Mesendoderm (in vitro differentiated cells): ENCODE data around the gene RFX1.

ENCODE experiments used
- DNase-seq: peaks from one replicate; pipeline ENCODE4 v3.0.0; 2013
- H2AK5ac ChIP-seq: 2 replicates; pipeline ENCODE4 v1.6.1; 2013; ENCODE audit warnings: low read length, inconsistent platforms
- H2BK120ac ChIP-seq: 2 replicates; pipeline ENCODE4 v1.6.1; 2013; ENCODE audit warnings: low read depth, mild to moderate bottlenecking, low read length, moderate library complexity, mixed read lengths
- H2BK15ac ChIP-seq: replicated peaks from 2 replicates; pipeline ENCODE4 v1.6.1; 2013; ENCODE audit warnings: low read depth, mild to moderate bottlenecking, moderate library complexity
- H2BK5ac ChIP-seq: 2 replicates; pipeline ENCODE4 v1.6.1; 2013; ENCODE audit warnings: low read length, inconsistent platforms
- H3K18ac ChIP-seq: 2 replicates; pipeline ENCODE4 v1.6.1; 2013; ENCODE audit warnings: mild to moderate bottlenecking, low read length, mixed read lengths
- H3K23ac ChIP-seq: one replicate; pipeline ENCODE4 v1.6.1; 2013; ENCODE audit warnings: low read length
- H3K27ac ChIP-seq: 2 replicates; pipeline ENCODE4 v1.5.1; 2013; ENCODE audit warnings: low read depth, mild to moderate bottlenecking, inconsistent platforms, low read length, moderate library complexity
- H3K27me3 ChIP-seq: 2 replicates; pipeline ENCODE4 v1.6.1; 2013; ENCODE audit warnings: low read length, control low read depth, mild to moderate bottlenecking, inconsistent platforms; ENCODE audit not compliant: insufficient read depth, poor library complexity
- H3K36me3 ChIP-seq: 2 replicates; pipeline ENCODE4 v1.6.1; 2013; ENCODE audit warnings: low read length, inconsistent platforms; ENCODE audit not compliant: control insufficient read depth, insufficient read depth
- H3K4ac ChIP-seq: one replicate; pipeline ENCODE4 v1.6.1; 2013; ENCODE audit warnings: low read depth, mild to moderate bottlenecking, low read length, moderate library complexity
- H3K4me1 ChIP-seq: 2 replicates; pipeline ENCODE4 v1.6.1; 2013; ENCODE audit warnings: low read depth, low read length, inconsistent platforms; ENCODE audit not compliant: control insufficient read depth
- H3K4me2 ChIP-seq: 2 replicates; pipeline ENCODE4 v1.6.1; 2013; ENCODE audit warnings: low read length
- H3K4me3 ChIP-seq: 2 replicates; pipeline ENCODE4 v1.5.1; 2013; ENCODE audit warnings: mild to moderate bottlenecking, low read length
- H3K56ac ChIP-seq: one replicate; pipeline ENCODE4 v1.6.1; 2013; ENCODE audit warnings: low read length
- H3K79me1 ChIP-seq: 2 replicates; pipeline ENCODE4 v1.6.1; 2013; ENCODE audit warnings: low read length, inconsistent platforms
- H3K79me2 ChIP-seq: 2 replicates; pipeline ENCODE4 v1.6.1; 2013; ENCODE audit warnings: mild to moderate bottlenecking, low read length; ENCODE audit not compliant: control insufficient read depth, insufficient read depth
- H3K9ac ChIP-seq: 2 replicates; pipeline ENCODE4 v1.6.1; 2013; ENCODE audit warnings: low read length, inconsistent platforms
- H4K5ac ChIP-seq: one replicate; pipeline ENCODE4 v1.6.1; 2013; ENCODE audit warnings: low read length
- H4K8ac ChIP-seq: one replicate; pipeline ENCODE4 v1.6.1; 2013; ENCODE audit warnings: low read depth, mild to moderate bottlenecking, control low read depth, low read length, moderate library complexity
- WGBS: extraction: QIAGEN DNeasy Blood & Tissue Kit; methylation state at CpG from one replicate; pipeline ENCODE4 v1.1.7; 2013; ENCODE audit warnings: low lambda C conversion rate, missing lambda C conversion rate; ENCODE audit not compliant: insufficient coverage; ENCODE audit errors: extremely low coverage; 5-methylcytosine and 5-hydroxymethylcytosine counted together

The RFX1 gene

GRCh38 chr19:13935765-13936510 is 70.2 kb downstream of the RFX1 start:
- Histone ChIP-seq H3K4me1 (peaks cover 2% of the 10 kb centered on the region), H3K27me3 (no peaks in the 10 kb centered on the region), H2BK15ac (no peak overlapping the region), H3K79me2 (no peaks in the 10 kb centered on the region), H3K56ac (peak overlapping the region; percentile 5), H2AK5ac (no peak overlapping the region), H3K36me3 (no peaks in the 10 kb centered on the region), H3K79me1 (no peaks in the 10 kb centered on the region), H3K4ac (no peak overlapping the region), H3K4me3 (no peak overlapping the region), H3K9ac (no peak overlapping the region), H3K18ac (no peak overlapping the region), H2BK5ac (no peak overlapping the region), H2BK120ac (no peak overlapping the region), H3K27ac (no peak overlapping the region), H4K5ac (no peak overlapping the region), H4K8ac (no peak overlapping the region), H3K23ac (no peak overlapping the region), H3K4me2 (no peak overlapping the region)
- peak; percentile 64 for DNase-seq
- no CpG with 5 or more reads among the region's 22 CpGs for WGBS

GRCh38 chr19:13934785-13935109 is 71.4 kb downstream of the RFX1 start:
- Histone ChIP-seq H3K79me1 (no peaks in the 10 kb centered on the region), H3K4me2 (no peak overlapping the region), H3K4me3 (no peak overlapping the region), H2BK5ac (no peak overlapping the region), H2BK15ac (no peak overlapping the region), H4K5ac (no peak overlapping the region), H4K8ac (no peak overlapping the region), H3K18ac (no peak overlapping the region), H2BK120ac (no peak overlapping the region), H3K79me2 (no peaks in the 10 kb centered on the region), H3K23ac (no peak overlapping the region), H3K9ac (no peak overlapping the region), H3K4ac (no peak overlapping the region), H3K27me3 (no peaks in the 10 kb centered on the region), H2AK5ac (no peak overlapping the region), H3K27ac (no peak overlapping the region), H3K56ac (no peak overlapping the region), H3K36me3 (no peaks in the 10 kb centered on the region), H3K4me1 (peaks cover 2% of the 10 kb centered on the region)
- WGBS: no CpG with 5 or more reads among the region's 2 CpGs
- no peak for DNase-seq

GRCh38 chr19:13932911-13933393 is 73.2 kb downstream of the RFX1 start:
- Histone ChIP-seq H3K9ac (no peak overlapping the region), H3K27me3 (no peaks in the 10 kb centered on the region), H4K5ac (no peak overlapping the region), H3K23ac (no peak overlapping the region), H3K27ac (no peak overlapping the region), H3K56ac (no peak overlapping the region), H3K4me2 (no peak overlapping the region), H3K18ac (no peak overlapping the region), H3K4me3 (no peak overlapping the region), H2BK5ac (no peak overlapping the region), H3K4me1 (peaks cover 2% of the 10 kb centered on the region), H3K36me3 (no peaks in the 10 kb centered on the region), H3K4ac (no peak overlapping the region), H4K8ac (no peak overlapping the region), H2BK15ac (no peak overlapping the region), H3K79me2 (no peaks in the 10 kb centered on the region), H3K79me1 (no peaks in the 10 kb centered on the region), H2BK120ac (no peak overlapping the region), H2AK5ac (no peak overlapping the region)
- no peak for DNase-seq
- WGBS: no CpG with 5 or more reads among the region's 42 CpGs

- no peak overlapping the region for H3K18ac ChIP-seq
- DNase-seq: no peak
- H3K23ac ChIP-seq: no peak overlapping the region
- no peak overlapping the region for H3K56ac ChIP-seq
- no peaks in the 10 kb centered on the region for H3K27me3 ChIP-seq
- no peak overlapping the region for H3K27ac ChIP-seq
- no peaks in the 10 kb centered on the region for H3K4me1 ChIP-seq
- H3K9ac ChIP-seq: no peak overlapping the region
- H3K4me3 ChIP-seq: no peak overlapping the region
- no CpG with 5 or more reads among the region's 6 CpGs for WGBS
- H3K4me2 ChIP-seq: no peak overlapping the region
- H4K5ac ChIP-seq: no peak overlapping the region
- H3K79me2 ChIP-seq: no peaks in the 10 kb centered on the region
- H2BK5ac ChIP-seq: no peak overlapping the region
- no peaks in the 10 kb centered on the region for H3K79me1 ChIP-seq
- H2AK5ac ChIP-seq: no peak overlapping the region
- no peak overlapping the region for H3K4ac ChIP-seq
- no peak overlapping the region for H2BK120ac ChIP-seq
- no peaks in the 10 kb centered on the region for H3K36me3 ChIP-seq
- H4K8ac ChIP-seq: no peak overlapping the region
- H2BK15ac ChIP-seq: no peak overlapping the region
Measured at GRCh38 chr19:13932149-13932637, 73.9 kb downstream of the RFX1 start.

GRCh38 chr19:13931391-13932148 is 74.5 kb downstream of the RFX1 start:
- H2BK15ac ChIP-seq: no peak overlapping the region
- H3K56ac ChIP-seq: no peak overlapping the region
- no peak overlapping the region for H2BK120ac ChIP-seq
- H3K18ac ChIP-seq: no peak overlapping the region
- no peak overlapping the region for H2BK5ac ChIP-seq
- H3K27me3 ChIP-seq: no peaks in the 10 kb centered on the region
- DNase-seq: no peak
- no peaks in the 10 kb centered on the region for H3K4me1 ChIP-seq
- no peaks in the 10 kb centered on the region for H3K79me1 ChIP-seq
- H3K23ac ChIP-seq: no peak overlapping the region
- no peak overlapping the region for H3K4me3 ChIP-seq
- no peak overlapping the region for H4K8ac ChIP-seq
- H2AK5ac ChIP-seq: no peak overlapping the region
- H3K4ac ChIP-seq: no peak overlapping the region
- peaks cover 2% of the 10 kb centered on the region for H3K36me3 ChIP-seq
- H4K5ac ChIP-seq: no peak overlapping the region
- H3K4me2 ChIP-seq: no peak overlapping the region
- no peaks in the 10 kb centered on the region for H3K79me2 ChIP-seq
- no peak overlapping the region for H3K27ac ChIP-seq
- WGBS: no CpG with 5 or more reads among the region's 30 CpGs
- H3K9ac ChIP-seq: no peak overlapping the region
